SK-N-SH treated with all-trans-retinoic acid at 6 μM for 48 hours (cell line): ENCODE measurements around the gene ADAMTSL3.

Experiments
- ARNTL ChIP-seq: fragments of 450-650 bp; formaldehyde crosslinking; IDR thresholded peaks from 2 replicates; pipeline ENCODE4 v1.5.0; 2020; ENCODE audit warnings: low read depth, mild to moderate bottlenecking, moderate library complexity, borderline replicate concordance
- CSDC2 ChIP-seq: fragments of 250-450 bp; sonication (Bioruptor Pico); IDR thresholded peaks from 2 replicates; pipeline ENCODE4 v1.5.0; 2020; ENCODE audit warnings: mild to moderate bottlenecking, moderate library complexity
- ESRRG ChIP-seq: fragments of 250-450 bp; sonication (Bioruptor Pico); IDR thresholded peaks from 2 replicates; pipeline ENCODE4 v1.6.1; 2021; ENCODE audit warnings: mild to moderate bottlenecking
- ISL1 ChIP-seq: fragments of 250-450 bp; sonication (Bioruptor Pico); IDR thresholded peaks from 2 replicates; pipeline ENCODE4 v2.1.2; 2022; ENCODE audit warnings: mild to moderate bottlenecking, moderate library complexity
- PATZ1 ChIP-seq: fragments of 250-450 bp; sonication (Bioruptor Pico); IDR thresholded peaks from 2 replicates; pipeline ENCODE4 v1.8.0; 2020; ENCODE audit warnings: mild to moderate bottlenecking, moderate library complexity, borderline replicate concordance
- TCF4 ChIP-seq: fragments of 250-450 bp; sonication (Bioruptor Pico); IDR thresholded peaks from 2 replicates; pipeline ENCODE4 v1.8.0; 2021; ENCODE audit warnings: mild to moderate bottlenecking, moderate library complexity, borderline replicate concordance
- ZC3H10 ChIP-seq: fragments of 250-450 bp; sonication (Bioruptor Pico); IDR thresholded peaks from 2 replicates; pipeline ENCODE4 v1.5.1; 2021; ENCODE audit warnings: mild to moderate bottlenecking, moderate library complexity
- ZFP3 ChIP-seq: fragments of 250-450 bp; sonication (Bioruptor Pico); IDR thresholded peaks from 2 replicates; pipeline ENCODE4 v1.5.0; 2020; ENCODE audit warnings: mild to moderate bottlenecking, moderate library complexity
- ZNF70 ChIP-seq: fragments of 450-650 bp; formaldehyde crosslinking; IDR thresholded peaks from 2 replicates; pipeline ENCODE4 v1.5.0; 2020; ENCODE audit warnings: mild to moderate bottlenecking, moderate library complexity
- ZNF8 ChIP-seq: fragments of 450-650 bp; formaldehyde crosslinking; IDR thresholded peaks from 2 replicates; pipeline ENCODE4 v1.5.0; 2020; ENCODE audit warnings: mild to moderate bottlenecking, moderate library complexity
- TF ChIP-seq, protein P1 (sequence below): fragments of 250-450 bp; sonication (Bioruptor Pico); IDR thresholded peaks from 2 replicates; pipeline ENCODE4 v1.5.0; 2020; ENCODE audit warnings: mild to moderate bottlenecking, moderate library complexity
- TF ChIP-seq, protein P2 (sequence below): fragments of 250-450 bp; sonication (Bioruptor Pico); IDR thresholded peaks from 2 replicates; pipeline ENCODE4 v1.8.0; 2021; ENCODE audit warnings: low read depth, mild to moderate bottlenecking, moderate library complexity, borderline replicate concordance

GRCh38 chr15:83713242-83713641 is 59.3 kb downstream of the ADAMTSL3 start:
- TF ChIP-seq ZNF8 (CRISPR knock-in tag) (no peak), ZC3H10 (CRISPR knock-in tag) (no peak), ZNF70 (CRISPR knock-in tag) (no peak), ZFP3 (CRISPR knock-in tag) (no peak), PATZ1 (CRISPR knock-in tag) (no peak), TCF4 (CRISPR knock-in tag) (no peak), ISL1 (no peak), CSDC2 (CRISPR knock-in tag) (no peak), ARNTL (no peak), ESRRG (CRISPR knock-in tag) (no peak)
- TF ChIP-seq, protein P1, sequence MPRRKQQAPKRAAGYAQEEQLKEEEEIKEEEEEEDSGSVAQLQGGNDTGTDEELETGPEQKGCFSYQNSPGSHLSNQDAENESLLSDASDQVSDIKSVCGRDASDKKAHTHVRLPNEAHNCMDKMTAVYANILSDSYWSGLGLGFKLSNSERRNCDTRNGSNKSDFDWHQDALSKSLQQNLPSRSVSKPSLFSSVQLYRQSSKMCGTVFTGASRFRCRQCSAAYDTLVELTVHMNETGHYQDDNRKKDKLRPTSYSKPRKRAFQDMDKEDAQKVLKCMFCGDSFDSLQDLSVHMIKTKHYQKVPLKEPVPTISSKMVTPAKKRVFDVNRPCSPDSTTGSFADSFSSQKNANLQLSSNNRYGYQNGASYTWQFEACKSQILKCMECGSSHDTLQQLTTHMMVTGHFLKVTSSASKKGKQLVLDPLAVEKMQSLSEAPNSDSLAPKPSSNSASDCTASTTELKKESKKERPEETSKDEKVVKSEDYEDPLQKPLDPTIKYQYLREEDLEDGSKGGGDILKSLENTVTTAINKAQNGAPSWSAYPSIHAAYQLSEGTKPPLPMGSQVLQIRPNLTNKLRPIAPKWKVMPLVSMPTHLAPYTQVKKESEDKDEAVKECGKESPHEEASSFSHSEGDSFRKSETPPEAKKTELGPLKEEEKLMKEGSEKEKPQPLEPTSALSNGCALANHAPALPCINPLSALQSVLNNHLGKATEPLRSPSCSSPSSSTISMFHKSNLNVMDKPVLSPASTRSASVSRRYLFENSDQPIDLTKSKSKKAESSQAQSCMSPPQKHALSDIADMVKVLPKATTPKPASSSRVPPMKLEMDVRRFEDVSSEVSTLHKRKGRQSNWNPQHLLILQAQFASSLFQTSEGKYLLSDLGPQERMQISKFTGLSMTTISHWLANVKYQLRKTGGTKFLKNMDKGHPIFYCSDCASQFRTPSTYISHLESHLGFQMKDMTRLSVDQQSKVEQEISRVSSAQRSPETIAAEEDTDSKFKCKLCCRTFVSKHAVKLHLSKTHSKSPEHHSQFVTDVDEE (CRISPR knock-in tag), result no peak
- TF ChIP-seq, protein P2, sequence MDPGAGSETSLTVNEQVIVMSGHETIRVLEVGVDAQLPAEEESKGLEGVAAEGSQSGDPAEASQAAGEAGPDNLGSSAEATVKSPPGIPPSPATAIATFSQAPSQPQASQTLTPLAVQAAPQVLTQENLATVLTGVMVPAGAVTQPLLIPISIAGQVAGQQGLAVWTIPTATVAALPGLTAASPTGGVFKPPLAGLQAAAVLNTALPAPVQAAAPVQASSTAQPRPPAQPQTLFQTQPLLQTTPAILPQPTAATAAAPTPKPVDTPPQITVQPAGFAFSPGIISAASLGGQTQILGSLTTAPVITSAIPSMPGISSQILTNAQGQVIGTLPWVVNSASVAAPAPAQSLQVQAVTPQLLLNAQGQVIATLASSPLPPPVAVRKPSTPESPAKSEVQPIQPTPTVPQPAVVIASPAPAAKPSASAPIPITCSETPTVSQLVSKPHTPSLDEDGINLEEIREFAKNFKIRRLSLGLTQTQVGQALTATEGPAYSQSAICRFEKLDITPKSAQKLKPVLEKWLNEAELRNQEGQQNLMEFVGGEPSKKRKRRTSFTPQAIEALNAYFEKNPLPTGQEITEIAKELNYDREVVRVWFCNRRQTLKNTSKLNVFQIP, result no peak
